Adipocyte (in vitro differentiated cells): ENCODE data around the gene DDR1.
A peak's percentile ranks its signal among the peaks of the same experiment; 100 is the strongest.

ENCODE experiments used
- DNase-seq: peaks from one replicate; pipeline ENCODE4 v3.0.0-alpha.2; 2015; ENCODE audit warnings: low read depth
- H3K27me3 ChIP-seq: replicated peaks from 2 replicates; pipeline ENCODE4 v1.7.0; 2013; ENCODE audit warnings: mild to moderate bottlenecking, low read length, moderate library complexity; ENCODE audit not compliant: control insufficient read depth, insufficient read depth
- H3K36me3 ChIP-seq: 2 replicates; pipeline ENCODE4 v1.7.0; 2013; ENCODE audit warnings: low read length, mild to moderate bottlenecking, moderate library complexity; ENCODE audit not compliant: control insufficient read depth, insufficient read depth, severe bottlenecking
- H3K4me1 ChIP-seq: 2 replicates; pipeline ENCODE4 v1.7.0; 2013; ENCODE audit warnings: mild to moderate bottlenecking, low read length, moderate library complexity; ENCODE audit not compliant: control insufficient read depth, insufficient read depth
- H3K4me3 ChIP-seq: 2 replicates; pipeline ENCODE4 v1.7.0; 2013; ENCODE audit warnings: mild to moderate bottlenecking, low read length, moderate library complexity
- H3K9ac ChIP-seq: 2 replicates; pipeline ENCODE4 v1.7.0; 2013; ENCODE audit warnings: mild to moderate bottlenecking, low read length, moderate library complexity
- H3K9me3 ChIP-seq: 2 replicates; pipeline ENCODE4 v1.7.0; 2013; ENCODE audit warnings: mild to moderate bottlenecking, low read length, moderate library complexity; ENCODE audit not compliant: control insufficient read depth

Gene DDR1

DNA sequence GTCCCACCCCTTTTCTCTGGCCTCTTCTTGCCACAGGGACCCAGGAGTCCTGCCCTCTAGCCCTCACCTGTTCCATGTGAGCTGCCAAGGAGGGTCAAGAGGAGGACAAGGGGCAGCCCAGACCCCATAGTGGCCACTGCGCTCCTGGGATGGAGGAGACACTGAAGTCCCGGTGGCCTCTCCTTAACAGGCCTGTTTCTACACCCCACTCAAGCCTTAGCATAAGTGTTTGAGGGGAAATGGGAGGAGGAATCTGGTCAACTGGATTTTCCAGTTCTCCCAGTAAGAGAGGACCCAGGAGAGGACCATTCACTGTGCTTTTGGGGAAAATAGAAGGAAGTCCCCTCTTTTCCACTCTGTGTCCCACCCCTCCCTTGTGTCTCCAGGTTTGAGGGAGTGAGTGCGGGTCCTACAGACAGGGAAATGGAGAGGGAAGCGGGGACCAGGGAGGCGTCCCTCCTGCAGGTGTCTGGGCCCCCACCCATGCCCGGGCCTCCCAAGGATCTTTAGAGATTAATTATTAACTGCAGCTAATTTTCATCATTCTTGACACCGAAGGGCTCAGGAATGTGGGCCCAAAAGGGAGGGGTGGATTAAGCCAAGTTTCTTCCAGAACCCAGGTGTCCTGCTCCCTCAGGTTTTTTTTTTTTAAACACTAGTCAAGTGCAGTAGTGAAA is 47.8 kb downstream of the DDR1 start, which contains the start of gene SFTA2:
Gene SFTA2 (minus strand): TSS at position 202 of the 677 bp plus-strand sequence. CDS start 74 bp downstream, at position 128.
- peaks cover 2% of the 10 kb centered on the region for H3K4me1 ChIP-seq
- DNase-seq: no peak
- no peak within 1 kb of the TSS for H3K4me3 ChIP-seq
- peaks cover 20% of the 10 kb centered on the region for H3K27me3 ChIP-seq
- H3K9me3 ChIP-seq: peaks cover 10% of the 10 kb centered on the region
- no peaks in the 10 kb centered on the region for H3K36me3 ChIP-seq
- H3K9ac ChIP-seq: no peak within 1 kb of the TSS

- no peaks in the 10 kb centered on the region for H3K4me1 ChIP-seq
- peaks cover 10% of the 10 kb centered on the region for H3K9me3 ChIP-seq
- peaks cover 25% of the 10 kb centered on the region for H3K27me3 ChIP-seq
- no peaks in the 10 kb centered on the region for H3K36me3 ChIP-seq
- H3K9ac ChIP-seq: no peak overlapping the region
- DNase-seq: no peak
- H3K4me3 ChIP-seq: no peak overlapping the region
Observed at GRCh38 chr6:30932665-30933365, 48.5 kb downstream of the DDR1 start.

DNA sequence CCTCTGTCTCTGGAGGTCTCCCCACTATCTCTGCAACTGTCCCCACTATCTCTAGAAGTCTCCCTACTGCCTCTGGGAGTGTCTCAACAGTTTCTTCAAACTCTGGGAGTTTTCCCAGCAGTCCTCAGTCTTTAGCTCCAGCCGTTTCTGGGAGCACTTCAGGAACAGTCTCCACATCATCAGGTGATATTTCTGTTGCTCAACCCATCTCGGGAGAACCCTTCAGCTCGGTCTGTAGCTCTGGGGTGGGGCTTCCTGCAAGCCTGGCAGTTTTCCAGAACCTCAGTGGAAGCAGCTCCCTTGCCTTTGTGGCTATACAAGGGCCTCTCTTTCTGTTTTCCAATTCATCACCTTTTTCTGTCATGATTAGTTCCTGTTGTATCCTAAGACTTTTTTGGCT is 50.7 kb downstream of the DDR1 start:
- Histone ChIP-seq H3K4me1 (no peaks in the 10 kb centered on the region), H3K4me3 (no peak overlapping the region), H3K9ac (no peak overlapping the region), H3K9me3 (no peaks in the 10 kb centered on the region), H3K36me3 (no peaks in the 10 kb centered on the region), H3K27me3 (peaks cover 35% of the 10 kb centered on the region)
- DNase-seq: peak; percentile 14

- no peak overlapping the region for H3K4me3 ChIP-seq
- H3K36me3 ChIP-seq: no peaks in the 10 kb centered on the region
- DNase-seq: no peak
- H3K9ac ChIP-seq: no peak overlapping the region
- no peaks in the 10 kb centered on the region for H3K9me3 ChIP-seq
- H3K27me3 ChIP-seq: peaks cover 49% of the 10 kb centered on the region
- peaks cover under 1% of the 10 kb centered on the region for H3K4me1 ChIP-seq
Observed at GRCh38 chr6:30937265-30937664, 52.9 kb downstream of the DDR1 start.

- Histone ChIP-seq H3K27me3 (peaks cover 53% of the 10 kb centered on the region), H3K4me1 (peaks cover 3% of the 10 kb centered on the region), H3K9me3 (no peaks in the 10 kb centered on the region), H3K9ac (no peak overlapping the region), H3K4me3 (no peak overlapping the region), H3K36me3 (no peaks in the 10 kb centered on the region)
- DNase-seq: no peak
Observed at GRCh38 chr6:30938730-30939129, 54.4 kb downstream of the DDR1 start.

GRCh38 chr6:30939473-30939872 is 55.2 kb downstream of the DDR1 start:
- H3K9ac ChIP-seq: no peak overlapping the region
- H3K4me1 ChIP-seq: peaks cover 3% of the 10 kb centered on the region
- H3K27me3 ChIP-seq: peaks cover 60% of the 10 kb centered on the region
- no peak overlapping the region for H3K4me3 ChIP-seq
- no peak for DNase-seq
- H3K36me3 ChIP-seq: no peaks in the 10 kb centered on the region
- H3K9me3 ChIP-seq: no peaks in the 10 kb centered on the region

DNA sequence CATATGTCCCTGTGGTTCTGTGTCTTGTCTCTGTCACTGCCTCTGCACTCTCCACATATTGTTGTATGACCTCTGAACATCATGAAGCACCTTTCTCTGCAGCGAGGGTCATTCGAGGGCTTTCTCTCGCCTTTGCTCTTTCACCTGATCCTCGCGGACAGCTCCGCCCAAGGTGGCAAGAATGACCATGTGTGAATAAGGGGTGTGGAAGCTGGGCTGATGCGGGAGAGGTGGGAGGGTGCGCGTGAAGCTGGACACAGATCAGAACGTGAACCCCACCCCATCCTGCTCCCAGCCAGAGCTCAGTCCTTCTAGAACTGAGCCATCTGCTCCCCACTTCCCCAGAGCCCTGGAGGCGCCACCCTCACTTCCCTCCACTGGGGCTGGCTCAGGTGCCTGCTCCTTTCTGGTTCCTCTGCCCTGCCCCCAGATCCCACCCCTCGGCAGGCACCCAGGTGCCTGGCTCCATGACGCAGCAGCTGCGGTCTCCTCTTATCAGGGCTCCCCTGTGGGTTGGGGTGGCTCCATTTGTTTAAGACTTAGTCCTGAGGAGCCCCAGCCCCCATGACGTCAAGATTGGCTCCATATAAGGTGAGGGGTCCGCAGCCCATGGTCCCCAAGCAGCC is 56.2 kb downstream of the DDR1 start, which contains the start of gene MUCL3:
Gene MUCL3 (plus strand): TSS at position 613 of the 626 bp plus-strand sequence. CDS start 27 bp downstream, outside the sequence.
- Histone ChIP-seq H3K9me3 (no peaks in the 10 kb centered on the region), H3K36me3 (no peaks in the 10 kb centered on the region), H3K4me1 (peaks cover 3% of the 10 kb centered on the region), H3K9ac (no peak within 1 kb of the TSS), H3K4me3 (no peak within 1 kb of the TSS), H3K27me3 (peaks cover 67% of the 10 kb centered on the region)
- no peak for DNase-seq

DNA sequence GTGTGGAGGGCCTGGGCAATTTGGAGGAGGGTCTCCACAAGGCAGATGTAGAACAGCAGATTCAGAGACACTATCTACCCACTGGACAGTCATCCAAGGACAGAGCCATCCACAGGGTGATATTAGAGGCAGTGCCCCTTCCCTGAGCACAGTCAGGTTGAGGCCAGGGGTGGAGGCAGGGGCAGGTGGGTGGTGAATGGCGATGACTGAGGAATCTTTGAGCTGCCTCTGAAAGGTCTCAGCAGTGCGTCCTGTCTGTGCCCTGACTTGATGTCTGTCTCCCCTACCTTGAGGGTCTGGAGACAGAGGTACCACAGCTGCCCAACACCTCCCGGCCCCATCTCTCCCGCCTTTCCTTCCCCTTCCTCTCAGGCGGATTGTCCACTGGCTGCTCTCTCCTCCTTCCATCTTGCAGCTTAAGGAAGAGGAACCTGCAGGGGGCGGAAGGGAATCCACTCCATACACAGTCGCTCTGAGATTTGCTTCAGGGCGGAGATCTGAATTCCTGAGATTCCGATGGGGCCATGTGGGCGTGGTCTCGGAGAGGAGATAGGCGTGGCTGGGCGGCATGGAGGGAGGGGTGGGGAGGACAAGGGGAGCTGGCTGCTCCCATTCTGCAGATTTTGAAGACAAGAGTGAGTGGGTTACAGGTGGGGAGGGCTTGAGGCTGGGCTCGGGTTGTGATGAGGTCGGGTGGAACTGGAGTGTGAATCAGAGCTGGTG is 58.2 kb downstream of the DDR1 start:
- H3K27me3 ChIP-seq: peaks cover 68% of the 10 kb centered on the region
- H3K36me3 ChIP-seq: no peaks in the 10 kb centered on the region
- DNase-seq: peak; percentile 82
- H3K4me3 ChIP-seq: no peak overlapping the region
- H3K9ac ChIP-seq: no peak overlapping the region
- peaks cover 3% of the 10 kb centered on the region for H3K4me1 ChIP-seq
- H3K9me3 ChIP-seq: no peaks in the 10 kb centered on the region

DNA sequence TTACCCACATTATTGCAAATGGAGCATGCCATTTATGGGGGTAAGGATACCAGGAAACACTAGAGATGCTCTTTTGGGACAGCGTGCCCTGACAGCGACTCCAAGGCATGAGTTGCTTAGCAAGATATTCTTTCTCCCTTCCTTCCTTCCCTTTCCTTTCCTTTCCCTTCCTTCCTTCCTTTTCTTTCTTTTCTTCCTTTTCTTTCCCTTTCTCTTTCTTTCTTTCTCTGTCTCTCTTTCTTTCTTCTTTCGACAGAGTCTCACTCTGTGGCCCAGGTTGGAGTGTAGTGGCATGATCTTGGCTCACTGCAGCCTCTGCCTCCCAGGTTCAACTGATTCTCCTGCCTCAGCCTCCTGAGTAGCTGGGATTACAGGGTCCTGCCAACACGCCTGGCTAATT is 59.7 kb downstream of the DDR1 start:
- Histone ChIP-seq H3K4me1 (peaks cover 3% of the 10 kb centered on the region), H3K27me3 (peaks cover 76% of the 10 kb centered on the region), H3K9me3 (peaks cover under 1% of the 10 kb centered on the region), H3K4me3 (no peak overlapping the region), H3K36me3 (no peaks in the 10 kb centered on the region), H3K9ac (no peak overlapping the region)
- no peak for DNase-seq

GRCh38 chr6:30945281-30945680 is 61.0 kb downstream of the DDR1 start:
- H3K9me3 ChIP-seq: peaks cover 12% of the 10 kb centered on the region
- H3K27me3 ChIP-seq: peaks cover 80% of the 10 kb centered on the region
- H3K36me3 ChIP-seq: no peaks in the 10 kb centered on the region
- no peak overlapping the region for H3K4me3 ChIP-seq
- no peak overlapping the region for H3K9ac ChIP-seq
- peaks cover 3% of the 10 kb centered on the region for H3K4me1 ChIP-seq
- DNase-seq: no peak

GRCh38 chr6:30947231-30947630 is 62.9 kb downstream of the DDR1 start:
- Histone ChIP-seq H3K36me3 (no peaks in the 10 kb centered on the region), H3K9me3 (peaks cover 27% of the 10 kb centered on the region), H3K27me3 (peaks cover 82% of the 10 kb centered on the region), H3K4me3 (no peak overlapping the region), H3K4me1 (peaks cover 3% of the 10 kb centered on the region), H3K9ac (no peak overlapping the region)
- DNase-seq: no peak
